Pancreas (tissue), 10 donors: ENCODE measurements around the gene NSUN2. TPM values are rescaled to one million over a fixed set of nuclear protein-coding genes. Genes with fewer than 3 reads are reported as not detected.

ENCODE experiments used
- ATAC-seq, 4 donors: fragments of 200-7000 bp; cut with Tn5 transposase; one replicate each; pipeline versions ENCODE4 v1.8.0 to v1.9.1; 2020; ENCODE audit warnings: mild to moderate bottlenecking in 4 of 4, moderate library complexity in 4 of 4
- DNase-seq, 6 donors: peaks; one replicate each; pipeline ENCODE4 v3.0.0-alpha.2; 2020
- FAIRE-seq: peaks from 2 replicates; lab custom pipeline; 2012; peaks lifted over from hg19 to GRCh38; lab: Jason Lieb, UNC
- H3K27ac ChIP-seq, 4 donors: fragments of 200-600 bp; sonication (generic); 1 replicate in 3 of 4; 2 replicates in 1 of 4; pipeline versions ENCODE4 v1.5.0 to v1.8.0; 2020
- H3K27me3 ChIP-seq, 4 donors: fragments of 200-600 bp; one replicate each; pipeline ENCODE4 v1.8.0; 2021
- H3K36me3 ChIP-seq, 3 donors: fragments of 200-600 bp; sonication (generic) in 1 of 3; one replicate each; pipeline versions ENCODE4 v1.5.0 to v1.8.0; 2020 to 2021
- H3K4me1 ChIP-seq, 3 donors: fragments of 200-600 bp; one replicate each; pipeline ENCODE4 v1.8.0; 2021
- H3K4me3 ChIP-seq, 4 donors: fragments of 200-600 bp; sonication (generic) in 2 of 4; one replicate each; pipeline versions ENCODE4 v1.5.0 to v1.8.0; 2020 to 2021
- H3K9me3 ChIP-seq, 4 donors: fragments of 200-600 bp; one replicate each; pipeline ENCODE4 v1.8.0; 2021
- CTCF ChIP-seq, 4 donors: fragments of 200-600 bp; sonication (generic) in 3 of 4; IDR thresholded peaks; one replicate each; pipeline versions ENCODE4 v1.5.0 to v1.8.0; 2021; ENCODE audit warnings: antibody characterized with exemption in 4 of 4
- WGBS, 2 donors: extraction: QIAGEN DNeasy Blood & Tissue Kit; methylation state at CpG; one replicate each; pipeline ENCODE4 v1.1.7; 2013; 5-methylcytosine and 5-hydroxymethylcytosine counted together
- intact Hi-C, 3 donors: fragments of 100-400 bp; cut with DNase I; formaldehyde crosslinking; loops; one replicate each; pipeline versions ENCODE4 v1.11.1 to v1.14.2; 2022
- polyA plus RNA-seq, 2 donors: library from polyadenylated mRNA; stranded (reverse); fragments of 200-250 nt; gene quantifications; one replicate each; pipeline ENCODE4 v1.2.3, GENCODE V29; 2013
- total RNA-seq, 6 donors: library from RNA; stranded (reverse); fragmentation: NEBNext Ultra II Directional in 4 of 6; extraction: Animal tissue kit (Norgen Biotek cat#: 25700) in 4 of 6; gene quantifications; one replicate each; pipeline versions ENCODE4 v1.2.1 to v1.2.4, GENCODE V29; 2021 to 2023
- donor health status: healthy with polysubstance abuse.
- donor health status: DM: no; HTN: no; CAD: no; lungs with moderate emphysema.
- donor health status: DM: no; HTN: no; CAD: no.
- donor health status: control.
- donor health status: control.
- donor health status: Bipolar disorder and iron deficiency.
- donor health status: DM: yes; HTN: yes; CAD: no.
- donor health status: DM: no; HTN: no; CAD: no.
- donor health status: DM: no; HTN: no; CAD: no.
- donor health status: DM: yes; HTN: yes; CAD: no.

NSUN2 gene
- total and polyA plus RNA-seq, 8 donors: 15.6 to 56.4 (median 20.0) TPM

- ATAC-seq: no peak
- 69% methylated on average over 6 of the region's 6 CpGs for WGBS, 2 donors
Measured at GRCh38 chr5:6637590-6637989, 4.7 kb upstream of the NSUN2 start.

GRCh38 chr5:6637022-6637421 is 4.2 kb upstream of the NSUN2 start:
- WGBS, 2 donors: 89 to 95% methylated on average over 8 to 10 of the region's 10 CpGs
- no peaks in the 10 kb centered on the region for H3K36me3 ChIP-seq
- no peak overlapping the region for H3K27ac ChIP-seq
- no peak for DNase-seq
- ATAC-seq: no peak
- intact Hi-C loops: loop anchor here in 2 of 3 donors (5.0 to 10.0 kb wide), 4 partner anchors 48 to 1105 kb away; partner anchors contain the start of gene TENT4A (in 1 of the 2)
- H3K4me3 ChIP-seq: no peak overlapping the region
- peaks cover 0 to under 1% (median 0%) of the 10 kb centered on the region in 3 donors for H3K4me1 ChIP-seq
- no peaks in the 10 kb centered on the region for H3K27me3 ChIP-seq
- no peak for FAIRE-seq
- TF ChIP-seq CTCF (IDR thresholded peaks at IDR 0.05): no peak
- H3K9me3 ChIP-seq: no peaks in the 10 kb centered on the region

More at GRCh38 chr5:6637590-6637989, 4.7 kb upstream of the NSUN2 start:
- no peak for TF ChIP-seq CTCF (IDR thresholded peaks at IDR 0.05)
- Histone ChIP-seq H3K27me3 (no peaks in the 10 kb centered on the region), H3K36me3 (no peaks in the 10 kb centered on the region), H3K9me3 (no peaks in the 10 kb centered on the region), H3K27ac (no peak overlapping the region), H3K4me1 (no peaks in the 10 kb centered on the region), H3K4me3 (no peak overlapping the region)
- no peak for DNase-seq
- intact Hi-C loops: loop anchor here in 2 of 3 donors (5.0 to 10.0 kb wide), 4 partner anchors 47 to 1105 kb away; partner anchors contain the start of gene TENT4A (in 1 of the 2)
- FAIRE-seq: no peak

- H3K4me1 ChIP-seq: peaks cover 0 to 8% (median 0%) of the 10 kb centered on the region in 3 donors
- 44 to 78% methylated on average over 5 of the region's 5 CpGs for WGBS, 2 donors
- no peak for FAIRE-seq
- no peak overlapping the region for H3K27ac ChIP-seq
- intact Hi-C loops: loop anchor here in 2 of 3 donors (5.0 to 10.0 kb wide), 4 partner anchors 49 to 1106 kb away; partner anchors contain the start of gene TENT4A (in 1 of the 2)
- no peak for ATAC-seq
- no peaks in the 10 kb centered on the region for H3K27me3 ChIP-seq
- no peak overlapping the region for H3K4me3 ChIP-seq
- no peaks in the 10 kb centered on the region for H3K9me3 ChIP-seq
- TF ChIP-seq CTCF (IDR thresholded peaks at IDR 0.05): no peak
- H3K36me3 ChIP-seq: no peaks in the 10 kb centered on the region
- DNase-seq: peak in 1 of 6 donors; percentile 37
Measured at GRCh38 chr5:6636293-6636692, 3.4 kb upstream of the NSUN2 start.

- peaks cover 0 to 12% (median 0%) of the 10 kb centered on the region in 3 donors for H3K4me1 ChIP-seq
- no peaks in the 10 kb centered on the region for H3K27me3 ChIP-seq
- no peak for ATAC-seq
- TF ChIP-seq CTCF (IDR thresholded peaks at IDR 0.05): no peak
- 45 to 46% methylated on average over 5 of the region's 5 CpGs for WGBS, 2 donors
- H3K36me3 ChIP-seq: peaks cover 0 to 2% (median 0%) of the 10 kb centered on the region in 3 donors
- DNase-seq: no peak
- no peak for FAIRE-seq
- H3K9me3 ChIP-seq: no peaks in the 10 kb centered on the region
- no peak overlapping the region for H3K4me3 ChIP-seq
- H3K27ac ChIP-seq: no peak overlapping the region
- intact Hi-C loops: loop anchor here in 2 of 3 donors (5.0 to 10.0 kb wide), 4 partner anchors 50 to 1107 kb away; partner anchors contain the start of gene TENT4A (in 1 of the 2)
Measured at GRCh38 chr5:6634788-6635430, 2.1 kb upstream of the NSUN2 start.
